IMR-90 (cell line): ENCODE data around the gene DEF6. TPM values are rescaled to one million over a fixed set of nuclear protein-coding genes. Genes with fewer than 3 reads are reported as not detected.
A peak's percentile ranks its signal among the peaks of the same experiment; 100 is the strongest.

Experiments
- ATAC-seq: fragments of 200-7000 bp; cut with Tn5 transposase; 2 replicates; pipeline ENCODE4 v1.9.1; 2020; ENCODE audit warnings: low read depth, mild to moderate bottlenecking, moderate library complexity
- BruUV-seq: library from RNA; stranded (reverse); fragments of 400-500 nt; replicated peaks from 2 replicates; lab custom pipeline; 2021; lab: Mats Ljungman, UMichigan
- CTCF ChIA-PET: fragments of 300-600 bp; formaldehyde crosslinking; extraction: SDS; loops from one replicate; lab custom pipeline; 2021; ENCODE audit warnings: antibody characterized with exemption; lab: Yijun Ruan, JAX
- POLR2A ChIA-PET: fragments of 300-600 bp; sonication (Branson Sonifier 250); formaldehyde crosslinking; loops from one replicate; lab custom pipeline; 2022; ENCODE audit warnings: antibody characterized with exemption; ENCODE audit not compliant: unreplicated experiment; lab: Charles Lee
- DNase-seq: peaks from one replicate; pipeline ENCODE4 v3.0.0; 2013
- H2AFZ ChIP-seq: replicated peaks from 2 replicates; pipeline ENCODE3; 2013; ENCODE audit warnings: low read length, mild to moderate bottlenecking; ENCODE audit not compliant: poor library complexity
- H2AK5ac ChIP-seq: 2 replicates; pipeline ENCODE4 v1.6.1; 2013; ENCODE audit warnings: low read depth, low read length, inconsistent platforms
- H2AK9ac ChIP-seq: replicated peaks from 2 replicates; pipeline ENCODE3; 2013; ENCODE audit warnings: mild to moderate bottlenecking, low read depth, low read length, moderate library complexity; ENCODE audit not compliant: poor library complexity
- H2BK120ac ChIP-seq: 2 replicates; pipeline ENCODE4 v1.6.1; 2013; ENCODE audit warnings: low read depth, low read length, inconsistent platforms
- H2BK15ac ChIP-seq: 3 replicates; pipeline ENCODE4 v1.6.1; 2013; ENCODE audit warnings: low read depth, low read length, inconsistent platforms
- H2BK20ac ChIP-seq: 2 replicates; pipeline ENCODE4 v1.6.1; 2013; ENCODE audit warnings: low read depth, mild to moderate bottlenecking, inconsistent platforms, low read length, moderate library complexity
- H2BK5ac ChIP-seq: 2 replicates; pipeline ENCODE4 v1.6.1; 2013; ENCODE audit warnings: mild to moderate bottlenecking, low read depth, low read length, inconsistent platforms; ENCODE audit not compliant: poor library complexity, severe bottlenecking
- H3K14ac ChIP-seq: replicated peaks from 2 replicates; pipeline ENCODE4 v1.6.1; 2013; ENCODE audit warnings: low read depth, low read length, inconsistent platforms
- H3K18ac ChIP-seq: 2 replicates; pipeline ENCODE4 v1.6.1; 2013; ENCODE audit warnings: low read depth, low read length, control low read depth
- H3K23ac ChIP-seq: 2 replicates; pipeline ENCODE4 v1.6.1; 2013; ENCODE audit warnings: low read depth, low read length, inconsistent platforms
- H3K27ac ChIP-seq: 2 replicates; pipeline ENCODE4 v1.5.1; 2013; ENCODE audit warnings: mild to moderate bottlenecking, control low read depth, low read length; ENCODE audit not compliant: insufficient read depth
- H3K27me3 ChIP-seq: 2 replicates; pipeline ENCODE4 v1.6.1; 2013; ENCODE audit warnings: low read length; ENCODE audit not compliant: control insufficient read depth, insufficient read depth
- H3K36me3 ChIP-seq: 2 replicates; pipeline ENCODE4 v1.6.1; 2013; ENCODE audit warnings: low read length, mixed read lengths; ENCODE audit not compliant: control insufficient read depth, insufficient read depth
- H3K4ac ChIP-seq: 2 replicates; pipeline ENCODE4 v1.6.1; 2013; ENCODE audit warnings: low read depth, low read length, inconsistent platforms
- H3K4me1 ChIP-seq: 2 replicates; pipeline ENCODE4 v1.6.1; 2013; ENCODE audit warnings: low read length, mixed read lengths; ENCODE audit not compliant: control insufficient read depth, insufficient read depth
- H3K4me2 ChIP-seq: 2 replicates; pipeline ENCODE4 v1.6.1; 2013; ENCODE audit warnings: low read depth, mild to moderate bottlenecking, control low read depth, low read length, moderate library complexity
- H3K4me3 ChIP-seq: 2 replicates; pipeline ENCODE4 v1.5.1; 2013; ENCODE audit warnings: low read depth, mild to moderate bottlenecking, control low read depth, low read length, moderate library complexity; ENCODE audit not compliant: insufficient read depth
- H3K56ac ChIP-seq: 2 replicates; pipeline ENCODE4 v1.6.1; 2013; ENCODE audit warnings: low read length, inconsistent platforms; ENCODE audit not compliant: insufficient read depth; ENCODE audit errors: extremely low read depth
- H3K79me1 ChIP-seq, 2 experiments: 2 replicates each; pipeline ENCODE4 v1.6.1; 2013; ENCODE audit warnings: low read length in 2 of 2, inconsistent platforms in 1 of 2, low read depth in 1 of 2
- H3K9ac ChIP-seq: 2 replicates; pipeline ENCODE4 v1.6.1; 2013; ENCODE audit warnings: low read depth, low read length, control low read depth
- H3K9me1 ChIP-seq: 2 replicates; pipeline ENCODE4 v1.6.1; 2013; ENCODE audit warnings: low read length, inconsistent platforms; ENCODE audit not compliant: insufficient read depth
- H3K9me3 ChIP-seq: 2 replicates; pipeline ENCODE4 v1.6.1; 2013; ENCODE audit warnings: low read length; ENCODE audit not compliant: control insufficient read depth, insufficient read depth
- H4K20me1 ChIP-seq: 2 replicates; pipeline ENCODE4 v1.6.1; 2013; ENCODE audit warnings: low read length, inconsistent platforms; ENCODE audit not compliant: insufficient read depth
- H4K5ac ChIP-seq: 2 replicates; pipeline ENCODE4 v1.6.1; 2013; ENCODE audit warnings: mild to moderate bottlenecking, low read depth, low read length, control low read depth
- H4K8ac ChIP-seq, 2 experiments: 2 replicates each; pipeline ENCODE4 v1.6.1; 2013; ENCODE audit warnings: low read depth in 2 of 2, low read length in 2 of 2, control low read depth in 1 of 2, inconsistent platforms in 1 of 2
- H4K91ac ChIP-seq: 2 replicates; pipeline ENCODE4 v1.6.1; 2013; ENCODE audit warnings: low read depth, low read length, inconsistent platforms; ENCODE audit not compliant: insufficient read depth
- CEBPB ChIP-seq: IDR thresholded peaks from 2 replicates; pipeline ENCODE4 v1.6.1; 2012; ENCODE audit warnings: low read depth, low read length, improper control_type of control experiment
- CHD1 ChIP-seq: IDR thresholded peaks from 2 replicates; pipeline ENCODE4 v1.6.1; 2012; ENCODE audit warnings: low read depth, low read length, improper control_type of control experiment
- ELK1 ChIP-seq: fragments of 150-350 bp; IDR thresholded peaks from 2 replicates; pipeline ENCODE4 v1.6.1; 2016; ENCODE audit warnings: low read depth, mild to moderate bottlenecking, low read length, moderate library complexity, borderline replicate concordance
- RCOR1 ChIP-seq: IDR thresholded peaks from 2 replicates; pipeline ENCODE4 v1.6.1; 2012; ENCODE audit warnings: mild to moderate bottlenecking, low read length, improper control_type of control experiment; ENCODE audit not compliant: insufficient replicate concordance
- RFX5 ChIP-seq: IDR thresholded peaks from 2 replicates; pipeline ENCODE4 v1.8.0; 2012; ENCODE audit warnings: low read depth, mild to moderate bottlenecking, low read length, moderate library complexity
- WGBS, 2 experiments: methylation state at CpG; one replicate each; pipeline versions ENCODE4 v1.1.5 to v1.1.7; 2013; ENCODE audit warnings: missing lambda C conversion rate in 2 of 2; ENCODE audit not compliant: insufficient read length in 1 of 2; ENCODE audit errors: extremely low coverage in 2 of 2; 5-methylcytosine and 5-hydroxymethylcytosine counted together
- dilution Hi-C: fragments of 300-500 bp; cut with HindIII; formaldehyde crosslinking; loops from one replicate; pipeline ENCODE4 v1.14.3; 2018; ENCODE audit warnings: low sequenced_read_pairs; ENCODE audit not compliant: unreplicated experiment
- in situ Hi-C: fragments of 300-500 bp; cut with MboI; formaldehyde crosslinking; loops from 3 replicates; pipeline ENCODE4 v1.14.3; 2019; ENCODE audit warnings: low sequenced_read_pairs, inconsistent platforms, mixed read lengths
- intact Hi-C: fragments of 100-400 bp; cut with micrococcal nuclease; formaldehyde crosslinking; loops from 2 replicates; pipeline ENCODE4 v1.10.0; 2022
- polyA plus RNA-seq, 3 experiments: library from polyadenylated mRNA; depleted of rRNA; stranded (reverse); fragments of >200 nt; gene quantifications; 2 replicates each; pipeline ENCODE4 v1.2.3, GENCODE V29; 2012; ENCODE audit warnings: low replicate concordance in 1 of 3
- total RNA-seq: library from RNA; depleted of rRNA; stranded (reverse); fragments of >200 nt; gene quantifications from 2 replicates; pipeline ENCODE4 v1.2.3, GENCODE V29; 2012

The DEF6 gene
- total and polyA plus RNA-seq, 2 of the 4 experiments (the other 2 are of a cell fraction): 2.5 to 4.2 TPM

- H2BK5ac ChIP-seq: no peak overlapping the region
- dilution Hi-C loops: no loop called here
- H4K8ac ChIP-seq: no peak overlapping the region
- peaks cover 14% of the 10 kb centered on the region for H3K9me1 ChIP-seq
- H3K14ac ChIP-seq: 0 out of 2 replicates have a peak overlapping the region, but pooled peaks have one; percentile 16
- no peaks in the 10 kb centered on the region; the same call in 1 of the 2 replicates for H3K36me3 ChIP-seq
- ATAC-seq (peak; percentile 32), DNase-seq (no peak)
- no peak overlapping the region for H3K27ac ChIP-seq
- no peak overlapping the region for H2BK15ac ChIP-seq
- H3K56ac ChIP-seq: no peak overlapping the region
- no peak overlapping the region for H3K4me2 ChIP-seq
- H3K79me1 ChIP-seq: peaks cover 18 to 50% of the 10 kb centered on the region in 2 experiments
- no peaks in the 10 kb centered on the region for H3K27me3 ChIP-seq
- H3K9ac ChIP-seq: no peak overlapping the region
- no peak overlapping the region for H2AK9ac ChIP-seq
- TF ChIP-seq RFX5 (no peak), ELK1 (no peak), RCOR1 (no peak), CEBPB (peak; percentile 78), CHD1 (no peak)
- CTCF ChIA-PET: no interaction called here
- no peak overlapping the region for H2AK5ac ChIP-seq
- H3K4me1 ChIP-seq: peaks cover 5% of the 10 kb centered on the region
- no peaks in the 10 kb centered on the region for H3K9me3 ChIP-seq
- H3K4ac ChIP-seq: no peak overlapping the region
- WGBS, 2 experiments: no CpG with 5 or more reads among the region's 1 CpG
- H4K5ac ChIP-seq: no peak overlapping the region
- POLR2A ChIA-PET: no interaction called here
- intact Hi-C loops: no loop called here
- no peak overlapping the region for H3K4me3 ChIP-seq
- no peak overlapping the region for H3K18ac ChIP-seq
- BruUV-seq: no TSS peak
- no peak overlapping the region for H3K23ac ChIP-seq
- in situ Hi-C loops: no loop called here
- H2BK20ac ChIP-seq: no peak overlapping the region
- H4K20me1 ChIP-seq: no peaks in the 10 kb centered on the region; the same call in 1 of the 2 replicates
- H4K91ac ChIP-seq: no peak overlapping the region
- no peak overlapping the region for H2BK120ac ChIP-seq
- no peak overlapping the region for H2AFZ ChIP-seq
Observed at GRCh38 chr6:35253249-35253648, 44.4 kb upstream of the DEF6 start.
